NCI-H2196 (cell line): ENCODE measurements around the gene NCAM2.

Experiments used
- DNase-seq: peaks from one replicate; lab custom pipeline; 2025; ENCODE audit not compliant: unreplicated experiment; lab: John Stamatoyannopoulos, UW

NCAM2 gene

DNA sequence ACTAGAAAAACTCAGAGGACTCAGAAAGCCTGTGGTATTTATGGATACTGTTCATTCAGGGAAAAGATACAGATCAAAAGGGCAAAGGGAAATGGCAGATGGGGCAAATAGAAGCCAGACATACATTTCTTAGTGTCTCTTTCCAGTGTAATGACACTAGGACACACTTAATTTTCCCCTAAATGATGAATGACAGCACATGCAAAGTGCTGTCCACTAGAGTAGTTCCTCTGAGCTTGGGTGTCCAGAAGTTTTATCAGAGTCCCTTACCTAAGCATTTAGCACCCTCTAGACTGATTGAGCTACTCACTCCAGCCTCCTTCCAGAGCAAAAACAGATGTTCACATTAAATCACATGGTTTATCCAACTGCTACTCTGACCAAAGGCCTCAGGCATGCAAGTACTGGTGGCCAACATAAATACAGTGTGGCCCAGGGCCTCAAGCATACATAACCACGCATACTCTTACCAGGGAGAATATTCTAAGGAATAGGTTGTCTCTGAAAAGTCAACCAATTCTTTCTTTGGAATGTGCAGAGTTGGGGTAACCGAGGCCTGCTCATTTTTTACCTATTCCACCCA, 166.9 kb downstream of the NCAM2 start:
- DNase-seq = no peak

DNA sequence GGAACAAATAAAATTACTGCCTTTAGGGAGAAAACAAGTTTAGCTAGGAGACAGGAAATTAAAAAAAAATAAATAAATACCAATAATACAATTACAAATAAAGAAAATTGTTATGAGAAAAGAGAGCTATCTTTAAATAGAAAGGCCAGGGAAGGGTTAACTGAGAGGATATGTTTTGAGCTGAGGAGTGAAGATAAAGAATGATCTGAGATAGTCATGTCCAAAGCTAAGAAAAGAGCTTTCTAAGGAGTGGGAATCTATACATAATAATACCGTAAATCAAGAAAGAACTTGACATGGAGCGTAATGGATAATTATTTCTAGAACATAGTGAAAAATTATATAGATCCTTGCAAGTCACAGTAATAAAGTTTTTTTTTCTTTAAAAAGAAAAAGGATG, 176.5 kb downstream of the NCAM2 start:
- DNase-seq = no peak

DNA sequence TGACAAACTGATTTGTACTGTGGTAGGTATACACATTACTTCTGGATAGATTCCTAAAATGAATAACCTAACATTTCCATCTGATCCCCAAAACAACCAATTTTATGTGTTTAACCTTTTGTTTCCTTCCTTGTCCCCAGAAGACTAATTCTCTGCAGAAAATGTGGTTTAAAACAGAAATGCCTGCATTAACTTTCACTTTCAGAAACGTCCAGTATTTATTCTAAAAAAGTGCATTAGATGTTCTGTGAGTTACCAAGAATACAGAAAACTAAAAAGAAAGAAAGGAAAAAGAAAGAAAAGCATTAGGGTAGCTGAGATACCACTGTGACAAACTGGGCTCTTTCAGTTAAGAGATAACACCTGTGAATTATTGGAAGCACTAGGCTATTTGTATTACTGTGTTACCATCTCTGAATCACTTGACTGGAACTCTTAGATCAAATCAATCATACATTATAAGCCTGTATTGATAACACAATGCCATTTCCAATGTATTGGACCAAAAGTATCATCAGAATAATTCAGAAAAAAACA, 177.7 kb downstream of the NCAM2 start:
- no peak for DNase-seq

DNA sequence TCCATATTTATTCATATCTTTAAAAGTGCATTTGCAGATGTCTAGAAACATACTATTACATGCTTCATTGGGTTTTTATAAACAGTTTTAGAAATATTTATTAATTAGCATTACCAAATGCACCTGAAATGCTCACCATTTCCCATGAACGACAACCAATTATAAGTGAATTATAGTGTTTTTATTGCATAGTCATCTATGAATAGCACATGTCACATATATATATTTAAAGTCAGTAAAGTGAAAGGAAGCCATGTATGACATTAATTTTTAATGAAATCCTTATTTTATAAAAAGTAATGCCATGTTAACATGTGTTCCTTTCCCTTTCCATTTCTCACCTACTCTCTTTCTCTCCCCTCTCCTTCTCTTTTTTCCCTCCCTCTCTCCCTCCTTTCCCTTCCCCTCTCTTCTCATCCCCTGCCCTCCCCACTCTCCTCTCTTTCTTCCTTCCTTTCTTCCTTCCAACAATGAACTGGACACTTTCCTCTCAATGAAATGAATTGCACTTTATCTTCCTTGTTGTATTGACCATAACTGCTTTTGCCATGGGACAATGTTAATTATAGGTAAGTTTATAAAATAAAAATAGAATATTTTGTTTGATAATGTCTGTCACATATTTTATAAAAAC, 179.3 kb downstream of the NCAM2 start:
- no peak for DNase-seq

DNA sequence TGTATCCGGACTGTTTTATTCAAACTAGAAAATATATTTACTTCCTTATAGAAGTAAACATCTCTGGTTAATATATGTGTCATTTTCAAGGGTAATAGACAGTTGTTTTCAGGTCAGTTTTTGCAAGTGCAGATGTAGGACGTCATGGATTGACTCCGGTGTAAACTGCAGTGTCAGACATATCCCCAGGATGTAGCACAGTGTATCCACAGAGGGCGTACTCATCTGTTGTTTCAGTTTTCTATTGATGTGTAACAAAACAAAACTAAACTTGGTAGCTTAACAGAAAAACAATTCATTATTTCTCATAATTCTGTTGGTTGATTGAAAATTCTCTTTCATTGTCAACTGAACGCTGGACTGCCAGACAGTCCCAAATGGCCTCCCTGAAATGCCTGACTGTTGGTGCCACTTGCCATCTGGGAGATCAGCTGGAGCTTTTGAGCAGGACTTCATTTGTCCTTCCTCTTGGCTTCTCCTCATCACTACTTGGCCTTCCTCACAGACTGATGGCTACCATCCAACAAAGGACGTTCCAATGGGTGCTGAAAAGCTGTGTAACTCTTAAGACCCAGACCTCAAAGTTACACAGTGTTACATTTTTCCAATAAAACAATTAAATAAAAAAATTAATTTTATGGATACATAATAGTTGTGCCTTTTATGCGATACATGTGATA, 181.6 kb downstream of the NCAM2 start:
- no peak for DNase-seq

DNA sequence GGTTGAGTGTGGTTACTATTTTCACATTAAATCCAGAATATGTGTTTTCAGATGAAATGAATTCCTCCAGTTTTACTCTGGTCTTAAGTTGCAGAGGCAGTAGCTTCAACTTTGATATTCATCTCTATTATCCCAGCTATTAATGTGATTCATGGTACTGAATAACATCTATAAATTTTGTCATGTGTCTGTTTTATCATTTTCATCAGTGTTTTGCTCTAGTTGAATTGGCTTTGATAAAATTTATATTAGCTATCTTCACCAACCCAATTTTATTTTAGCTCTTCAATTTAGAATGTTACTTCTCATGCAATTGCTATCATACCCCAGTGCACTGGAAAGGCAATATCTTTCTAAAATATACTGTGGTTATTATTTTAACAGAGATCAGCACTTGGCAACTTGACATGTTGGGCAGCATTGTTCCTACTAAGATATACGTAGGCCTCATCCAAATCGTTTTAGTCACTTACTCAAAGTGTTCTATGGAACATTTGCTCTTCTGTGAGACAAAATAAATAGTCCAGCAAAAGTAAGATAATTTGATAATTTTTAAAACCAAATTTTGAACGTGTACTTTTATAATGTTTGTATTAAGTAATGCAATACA, 184.3 kb downstream of the NCAM2 start:
- DNase-seq = no peak

DNA sequence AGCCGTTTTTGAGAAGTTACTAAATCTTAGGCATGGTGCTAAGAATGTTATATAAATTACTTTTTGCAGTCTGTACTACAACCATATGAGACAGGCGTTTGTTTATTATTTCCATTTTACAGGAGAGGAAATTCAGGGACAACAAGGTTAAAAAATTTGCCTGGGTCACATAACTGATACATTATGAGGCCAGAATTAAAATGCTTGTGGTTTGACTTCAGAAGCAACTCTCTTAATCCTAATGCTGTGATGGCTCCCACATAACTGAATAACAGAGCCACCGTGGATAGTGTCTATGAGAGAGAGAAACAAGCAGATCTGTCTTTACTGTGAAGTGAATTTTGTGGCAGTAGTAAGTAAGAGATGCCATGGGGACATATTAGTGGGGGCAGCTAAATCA, 184.9 kb downstream of the NCAM2 start:
- DNase-seq = no peak

DNA sequence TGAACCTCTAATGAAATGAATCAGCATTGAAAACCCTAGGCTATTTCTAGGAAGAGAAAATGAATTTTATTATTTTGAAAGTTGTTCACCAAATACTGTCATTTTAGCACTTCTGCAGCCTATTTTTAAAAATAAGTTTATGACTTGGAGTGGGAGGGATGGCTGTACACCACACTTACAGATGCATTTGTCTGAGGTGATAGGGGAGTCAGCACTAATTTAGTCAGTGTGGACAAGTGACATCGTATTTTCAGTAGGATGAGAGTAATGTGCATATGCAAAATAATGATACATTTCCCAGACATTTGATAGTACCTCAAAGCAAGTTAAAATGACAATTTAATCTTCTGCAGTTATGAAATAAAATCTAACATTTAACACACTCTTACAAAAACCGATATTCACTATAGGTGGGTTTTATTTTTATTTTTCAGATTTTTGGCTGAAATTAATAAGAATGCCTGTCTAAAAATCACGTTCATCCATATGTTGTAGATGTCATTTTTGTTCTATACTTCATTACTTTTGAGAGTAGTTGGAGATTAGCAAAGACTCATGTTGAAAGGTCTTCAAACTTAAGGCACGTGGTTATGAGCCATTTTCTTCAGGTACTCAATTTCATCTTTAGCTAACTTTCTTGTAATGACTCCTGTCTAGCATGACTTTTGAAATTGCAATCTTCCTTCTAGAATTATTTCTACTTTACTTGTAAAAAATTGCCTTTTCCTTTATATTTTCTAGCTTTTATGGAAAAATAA, 186.7 kb downstream of the NCAM2 start:
- DNase-seq = no peak

DNA sequence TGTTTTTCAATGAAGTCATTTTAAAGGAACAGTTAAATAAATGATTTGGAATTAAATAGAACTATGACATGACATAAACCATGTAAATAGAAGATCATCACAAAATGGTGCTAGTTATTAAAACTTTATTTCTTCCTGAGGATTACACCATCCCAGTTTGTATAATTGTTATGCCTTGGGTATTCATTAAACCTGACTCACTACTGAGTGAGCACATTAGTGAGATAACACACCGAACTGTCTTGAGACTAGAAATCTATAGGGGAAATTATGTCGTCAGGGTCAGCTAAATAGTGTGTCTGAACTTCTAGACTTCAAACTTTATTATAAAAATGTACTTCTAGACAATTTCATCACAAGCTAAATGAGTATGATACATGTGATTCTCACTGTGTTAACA, 189.4 kb downstream of the NCAM2 start:
- DNase-seq = no peak

DNA sequence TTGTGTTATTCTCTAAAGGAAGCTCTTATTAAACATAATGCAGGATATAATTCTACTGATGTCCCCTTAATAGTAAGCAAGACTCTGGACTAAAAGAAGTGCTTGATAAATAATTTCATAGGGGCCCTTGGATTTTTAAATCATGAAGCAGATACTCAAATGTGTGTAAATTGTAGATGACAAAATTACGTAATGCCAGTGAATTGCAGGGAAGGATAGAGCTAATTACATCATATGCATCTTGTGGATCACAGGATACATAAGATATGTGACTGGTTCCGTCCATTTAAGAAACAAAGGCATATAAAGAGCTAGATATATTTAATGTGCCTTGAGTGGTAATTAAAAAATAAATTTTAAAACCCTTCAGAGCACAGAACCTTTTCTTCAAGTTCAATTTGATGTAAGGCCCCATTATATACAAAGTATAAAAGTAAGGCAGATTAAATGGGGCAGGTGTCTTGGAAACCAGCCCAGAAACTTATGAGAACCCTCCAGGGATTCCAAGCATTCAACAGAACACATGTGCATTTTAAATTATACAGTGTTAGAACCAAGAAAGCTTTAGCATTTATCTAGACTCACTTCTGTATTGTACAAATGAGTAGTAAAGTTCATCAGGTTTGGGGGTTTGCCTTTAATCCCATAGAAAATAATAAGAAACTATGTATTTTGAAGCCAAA, 190.4 kb downstream of the NCAM2 start:
- DNase-seq = no peak

DNA sequence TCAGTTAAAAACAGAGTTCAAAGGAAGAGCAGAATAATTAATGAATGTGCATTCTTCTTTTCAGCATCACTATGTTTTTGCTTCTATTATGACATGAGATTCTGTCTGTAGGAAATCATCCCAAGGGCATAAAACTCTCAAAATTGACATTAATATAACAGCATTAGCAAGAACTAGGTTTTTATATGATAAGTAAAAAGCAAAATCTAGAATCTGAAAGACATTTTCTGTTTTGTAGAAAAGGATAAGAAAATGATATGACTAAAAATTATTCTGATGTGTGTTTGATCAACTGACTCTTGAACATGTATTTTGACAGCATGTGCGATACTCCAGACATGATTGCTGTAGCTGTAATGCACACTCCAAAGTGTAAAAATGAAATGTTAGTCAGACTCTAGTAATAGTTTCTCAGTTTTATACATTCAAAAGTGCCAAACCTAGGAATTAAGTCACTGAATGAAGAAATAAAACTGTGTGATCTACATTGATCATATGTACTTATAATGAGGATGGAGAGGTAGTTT, 197.3 kb downstream of the NCAM2 start:
- no peak for DNase-seq

DNA sequence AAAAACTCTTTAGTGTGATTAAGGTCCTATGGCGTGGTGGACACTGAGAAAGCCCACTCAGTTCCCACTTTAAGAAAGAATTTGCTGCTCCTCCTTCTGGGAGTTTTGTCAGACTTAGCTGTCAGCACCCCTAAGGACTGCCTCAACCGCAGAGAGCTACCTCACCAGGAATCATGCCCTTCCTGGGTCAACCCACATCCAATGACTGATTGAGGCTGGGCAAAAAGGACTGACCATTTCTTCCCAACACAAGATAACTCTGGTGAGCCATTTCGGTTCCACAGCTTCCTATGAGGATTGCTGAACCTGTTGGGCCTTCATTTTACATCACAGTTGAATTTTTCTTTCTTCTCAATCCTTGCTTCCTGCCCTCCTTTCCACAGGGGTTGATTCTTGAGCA, 197.9 kb downstream of the NCAM2 start:
- DNase-seq = no peak

DNA sequence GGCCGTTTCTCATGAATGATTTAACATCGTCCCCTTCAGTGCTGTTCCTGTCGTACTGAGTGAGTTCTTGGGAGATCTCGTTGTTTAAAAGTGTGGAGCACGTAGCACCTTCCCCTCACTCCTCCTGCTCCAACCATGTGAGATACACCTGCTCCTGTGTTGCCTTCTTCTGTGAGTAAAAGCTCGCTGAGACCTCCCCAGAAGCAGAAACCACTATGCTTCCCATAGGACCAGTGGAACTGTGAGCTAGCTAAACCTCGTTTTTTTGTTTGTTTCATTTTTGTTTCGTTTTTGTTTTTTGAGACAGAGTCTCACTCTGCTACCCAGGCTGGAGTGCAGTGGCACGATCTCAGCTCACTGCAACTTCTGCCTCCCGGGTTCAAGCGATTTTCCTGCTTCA, 198.6 kb downstream of the NCAM2 start:
- DNase-seq = no peak

DNA sequence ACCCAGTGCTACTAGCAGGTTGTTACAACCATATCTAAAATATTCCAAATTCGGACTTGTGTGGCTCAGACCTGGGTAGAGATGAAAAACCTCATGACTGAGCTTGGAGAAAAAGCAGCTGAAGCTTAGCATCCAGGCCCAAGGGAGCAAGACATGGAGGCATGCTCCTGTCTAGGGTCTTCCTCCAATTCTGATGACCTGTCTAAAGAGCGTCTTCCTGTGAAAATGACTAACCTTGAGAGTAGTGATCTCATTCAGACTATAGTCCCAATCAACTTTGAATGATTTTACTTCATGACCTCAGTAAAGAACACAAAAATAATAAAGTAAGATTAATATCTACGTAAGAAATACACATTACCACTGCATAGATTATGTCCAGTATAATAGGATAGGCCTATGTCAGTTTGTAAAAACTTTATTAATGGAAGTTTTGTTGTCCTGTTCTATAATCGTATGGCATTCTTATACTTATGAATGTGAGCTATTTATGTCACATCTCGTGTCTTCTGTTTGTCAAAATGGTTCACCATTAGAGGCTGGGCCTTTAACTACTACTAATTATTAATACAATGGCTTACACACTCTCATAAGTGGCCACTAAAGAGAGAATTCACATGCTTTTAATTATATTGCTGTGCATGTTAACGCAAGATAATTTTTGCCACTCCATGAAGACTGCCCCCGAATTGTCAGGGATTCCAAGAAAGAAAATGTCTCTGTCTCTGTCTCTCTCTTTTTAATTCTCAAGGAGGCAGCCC, 201.3 kb downstream of the NCAM2 start:
- no peak for DNase-seq

DNA sequence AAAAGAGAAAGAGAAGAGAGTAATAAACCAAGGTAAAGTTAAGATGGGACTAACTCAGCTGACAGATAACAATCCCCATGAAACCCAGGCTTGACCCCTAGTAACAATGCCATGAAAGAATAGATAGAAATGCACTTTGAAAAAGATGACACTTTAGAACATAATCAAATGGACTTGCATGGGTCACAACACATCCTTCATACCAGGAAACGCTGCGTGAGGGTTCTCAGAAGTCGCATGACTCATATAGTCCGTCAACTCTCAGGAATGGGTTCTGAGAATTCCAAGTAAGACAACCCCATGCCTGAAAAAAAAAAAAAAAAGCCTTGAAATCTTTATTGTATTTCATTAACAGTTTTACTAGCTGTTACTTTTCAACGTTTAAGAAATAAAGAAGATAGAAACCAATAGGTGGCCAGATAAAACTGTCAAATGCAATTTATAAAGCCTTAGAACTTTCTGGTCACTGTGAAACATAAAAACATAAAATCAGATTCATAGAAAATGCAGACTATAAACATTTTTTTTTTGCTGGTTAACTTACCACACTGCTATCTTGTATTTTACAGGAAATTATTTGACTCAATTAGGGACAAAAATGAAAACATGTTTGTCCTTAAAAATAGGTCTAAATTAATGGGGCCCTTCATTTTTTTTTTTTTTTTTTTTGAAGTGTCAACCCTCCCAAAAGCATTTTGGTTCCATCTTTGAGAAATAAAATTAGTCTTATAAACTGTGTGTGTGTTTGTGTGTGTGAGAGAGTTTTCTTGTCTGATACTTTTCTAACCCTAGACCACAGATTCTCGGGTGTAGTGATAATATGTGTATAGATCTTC, 202.1 kb downstream of the NCAM2 start:
- DNase-seq = no peak

DNA sequence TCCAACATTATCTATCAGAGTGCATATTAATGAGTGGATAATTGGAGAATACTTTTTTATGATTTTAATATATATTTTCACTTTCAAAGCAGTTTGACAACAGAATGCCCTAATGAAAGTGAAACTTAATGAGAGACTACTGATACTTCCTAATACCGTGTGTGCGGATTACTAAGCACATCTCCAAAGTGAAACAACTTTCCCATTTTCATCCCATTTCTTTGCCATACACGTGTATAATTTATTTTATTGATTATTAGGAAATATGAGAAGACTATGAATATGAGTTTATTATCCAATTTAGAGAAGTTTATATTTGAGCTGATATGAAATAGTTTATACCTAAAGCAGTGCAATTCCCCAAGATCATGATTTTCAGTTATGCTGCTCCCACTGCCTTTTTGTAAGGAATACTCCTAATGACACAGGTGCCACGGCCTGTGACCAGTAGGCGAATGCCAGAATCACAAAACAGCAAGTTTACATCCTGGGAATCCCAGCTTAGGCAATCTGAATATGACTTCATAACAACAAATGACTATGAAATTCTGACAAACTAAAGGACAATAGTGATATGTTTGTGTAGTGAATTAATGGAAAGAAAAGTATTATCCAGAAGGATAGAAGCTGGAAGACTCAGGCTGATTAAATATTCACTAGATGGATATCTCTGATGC, 202.9 kb downstream of the NCAM2 start:
- DNase-seq = no peak

DNA sequence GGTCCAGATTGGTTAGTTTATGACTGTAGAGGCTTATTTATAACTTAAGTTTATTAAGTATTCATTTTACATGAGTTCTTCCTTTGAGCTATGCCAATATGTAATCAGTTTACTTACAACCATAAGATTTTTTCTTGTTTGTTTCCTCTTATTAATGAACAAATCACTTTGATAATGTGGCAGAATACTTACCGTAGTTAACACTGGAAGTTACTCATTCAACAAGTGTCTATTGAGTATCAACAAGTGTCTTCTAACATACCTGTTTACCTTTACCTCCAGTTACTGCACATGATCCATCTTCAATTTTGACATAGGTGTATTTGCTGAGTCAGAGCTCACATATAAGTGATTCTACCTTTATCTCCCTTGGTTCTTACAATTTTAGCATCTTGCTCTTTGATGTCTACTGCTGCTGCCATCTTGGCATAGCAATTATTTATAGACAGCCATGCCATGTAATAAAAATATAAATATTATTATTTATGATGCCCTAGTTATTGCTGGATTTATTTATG, 205.7 kb downstream of the NCAM2 start:
- no peak for DNase-seq

DNA sequence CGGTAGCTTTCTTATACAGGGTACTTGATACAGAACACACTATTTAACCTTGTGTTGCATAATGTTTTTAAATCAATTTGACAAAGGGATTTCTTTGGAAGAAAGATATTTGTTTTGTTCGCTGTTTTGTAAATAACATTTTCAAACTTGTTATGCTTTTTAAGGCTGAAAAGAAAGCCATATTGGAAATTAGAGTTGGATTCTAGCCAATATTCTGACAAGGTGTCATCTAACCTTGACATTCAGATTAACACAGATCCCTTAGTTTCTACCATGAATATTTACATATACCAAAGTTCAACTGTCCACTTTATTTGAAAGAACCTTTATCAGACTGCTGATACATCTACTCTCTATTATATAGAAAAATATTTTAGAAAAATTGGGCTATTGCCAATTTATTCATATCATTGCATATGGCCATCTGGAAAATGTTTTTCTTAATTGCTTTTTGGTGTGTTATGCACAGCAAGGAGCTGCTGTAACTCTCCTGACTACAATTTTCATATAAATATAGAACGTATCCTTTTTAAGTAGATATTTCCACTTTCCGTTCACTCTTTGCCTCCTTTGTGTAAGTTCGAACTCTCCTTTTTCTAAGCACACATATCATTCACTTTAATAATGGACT, 206.3 kb downstream of the NCAM2 start:
- DNase-seq = no peak
